ENCODE data around the gene ZDHHC22. TPM values are rescaled to one million over a fixed set of nuclear protein-coding genes. Genes with fewer than 3 reads are reported as not detected.

The ZDHHC22 gene
- total and polyA plus RNA-seq, 2 donors from 2014 or later, result not detected

DNA sequence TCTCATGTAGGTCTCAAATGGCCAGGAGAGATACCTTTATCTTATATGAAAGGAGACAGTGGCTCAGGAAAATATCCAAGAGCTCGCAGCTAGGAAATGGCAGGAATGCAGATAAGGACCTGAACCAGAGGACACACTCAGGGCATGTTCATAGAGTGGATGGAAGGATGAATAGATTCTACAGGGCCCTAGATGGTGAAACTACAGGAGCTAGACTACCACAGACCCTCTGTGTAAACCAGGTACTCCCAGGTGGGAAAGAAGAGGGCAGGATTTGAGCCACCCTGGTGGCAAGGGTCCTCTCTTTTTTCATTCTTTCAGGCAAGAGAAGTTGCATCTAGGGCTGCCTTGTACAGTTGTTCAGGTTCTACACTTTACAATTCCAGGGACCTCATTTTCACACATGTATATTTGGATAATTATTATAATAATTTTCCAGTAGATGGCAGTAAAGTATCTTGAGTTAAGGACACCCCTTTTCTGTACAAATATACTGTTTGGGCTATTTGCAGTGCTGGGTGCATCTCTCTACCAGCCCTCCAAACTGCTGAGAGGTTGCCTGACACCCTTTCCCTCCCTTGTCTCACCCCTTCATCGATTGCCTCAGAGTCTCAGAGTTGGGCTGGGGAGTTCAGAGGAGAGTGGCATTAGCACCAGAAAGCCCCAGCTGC, 10.5 kb upstream of the ZDHHC22 start:
- no peak overlapping the region for H3K4me3 ChIP-seq (ENCODE audit: low read length in 3 of 3)
- DNase-seq, result no peak
- no peaks in the 10 kb centered on the region for H3K36me3 ChIP-seq (ENCODE audit: control insufficient read depth in 2 of 3, insufficient read depth in 3 of 3, low read length in 3 of 3)
- H3K27ac ChIP-seq (ENCODE audit: low read depth in 2 of 2, low read length in 2 of 2), result no peak overlapping the region
- no peak for FAIRE-seq
- no peak overlapping the region for H3K9ac ChIP-seq (ENCODE audit: low read length in 3 of 3)
- H3K4me1 ChIP-seq (ENCODE audit: control insufficient read depth in 2 of 3, insufficient read depth in 2 of 3, low read depth in 1 of 3, low read length in 3 of 3), result no peaks in the 10 kb centered on the region
- no peak for TF ChIP-seq CTCF (IDR thresholded peaks at IDR 0.05; ENCODE audit: borderline replicate concordance, extremely low read depth, insufficient read depth)
- H3K9me3 ChIP-seq (ENCODE audit: control insufficient read depth in 2 of 3, insufficient read depth in 1 of 3, low read length in 3 of 3), result no peaks in the 10 kb centered on the region
- intact Hi-C loops (cut with DNase I), result no loop called here
- H3K27me3 ChIP-seq (ENCODE audit: control insufficient read depth, insufficient read depth, low read length), result no peaks in the 10 kb centered on the region

DNA sequence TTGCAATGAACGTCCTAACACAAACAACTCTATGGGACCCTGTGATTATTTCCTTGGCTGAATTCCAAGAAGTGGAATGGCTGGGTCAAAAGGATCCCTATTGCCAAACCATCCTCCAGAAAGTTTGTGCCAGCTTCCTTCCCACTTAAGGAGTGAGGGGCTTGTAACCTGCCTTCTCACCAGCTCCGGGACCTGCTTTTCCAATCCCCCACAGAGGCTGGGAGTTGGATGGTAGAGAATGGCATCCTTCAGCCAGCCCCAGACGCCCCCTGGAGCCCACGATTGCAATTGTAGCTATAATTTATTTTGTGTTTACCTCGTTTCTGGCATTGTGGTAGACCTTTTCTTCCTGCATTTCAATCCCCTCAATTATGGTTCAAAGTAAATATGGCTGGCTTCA, 9.7 kb upstream of the ZDHHC22 start:
- Histone ChIP-seq H3K9me3 (ENCODE audit: control insufficient read depth in 2 of 3, insufficient read depth in 1 of 3, low read length in 3 of 3) (no peaks in the 10 kb centered on the region), H3K27me3 (ENCODE audit: control insufficient read depth, insufficient read depth, low read length) (peaks cover 4% of the 10 kb centered on the region), H3K4me3 (ENCODE audit: low read length in 3 of 3) (no peak overlapping the region), H3K36me3 (ENCODE audit: control insufficient read depth in 2 of 3, insufficient read depth in 3 of 3, low read length in 3 of 3) (no peaks in the 10 kb centered on the region), H3K9ac (ENCODE audit: low read length in 3 of 3) (no peak overlapping the region), H3K4me1 (ENCODE audit: control insufficient read depth in 2 of 3, insufficient read depth in 2 of 3, low read depth in 1 of 3, low read length in 3 of 3) (no peaks in the 10 kb centered on the region), H3K27ac (ENCODE audit: low read depth in 2 of 2, low read length in 2 of 2) (no peak overlapping the region)
- FAIRE-seq (no peak), DNase-seq (peak in 2 of 5 donors; percentile 22 to 34)
- no peak for TF ChIP-seq CTCF (IDR thresholded peaks at IDR 0.05; ENCODE audit: borderline replicate concordance, extremely low read depth, insufficient read depth)
- intact Hi-C loops (cut with DNase I), result no loop called here

DNA sequence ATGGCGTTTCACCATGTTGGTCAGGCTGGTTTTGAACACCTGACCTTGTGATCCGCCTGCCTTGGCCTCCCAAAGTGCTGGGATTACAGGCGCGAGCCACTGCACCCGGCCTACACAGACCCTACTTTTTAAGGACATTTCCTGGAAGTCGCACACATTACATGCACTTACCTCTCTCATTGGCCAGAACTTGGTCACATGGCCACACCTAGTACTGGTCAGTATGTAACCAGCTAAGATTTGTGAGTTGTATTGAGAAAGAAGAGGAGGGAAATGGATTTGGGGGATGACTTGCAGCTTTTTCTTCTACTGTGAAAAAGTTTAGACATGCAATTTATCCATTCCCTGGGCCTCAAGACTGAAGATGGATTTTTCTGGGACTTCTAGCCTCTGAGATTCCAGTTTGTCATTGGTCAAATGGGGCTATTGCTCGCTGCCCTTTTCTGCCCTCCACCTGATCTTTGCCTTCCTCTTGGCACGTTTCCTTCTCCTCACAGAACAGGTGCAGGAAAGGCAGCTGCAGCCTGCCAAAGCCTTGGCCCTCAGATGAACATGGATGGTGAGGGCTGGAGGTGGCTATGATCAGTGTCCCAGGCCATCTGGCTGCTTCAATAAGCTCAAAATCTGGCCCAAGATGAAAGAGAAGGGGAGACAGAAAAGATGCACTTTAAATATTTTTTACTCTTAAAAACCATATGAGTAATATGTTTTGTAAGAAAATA, 7.1 kb upstream of the ZDHHC22 start:
- TF ChIP-seq CTCF (IDR thresholded peaks at IDR 0.05; ENCODE audit: borderline replicate concordance, extremely low read depth, insufficient read depth), result no peak
- Histone ChIP-seq H3K27me3 (ENCODE audit: control insufficient read depth, insufficient read depth, low read length) (peaks cover 11% of the 10 kb centered on the region), H3K4me1 (ENCODE audit: control insufficient read depth in 2 of 3, insufficient read depth in 2 of 3, low read depth in 1 of 3, low read length in 3 of 3) (no peaks in the 10 kb centered on the region), H3K4me3 (ENCODE audit: low read length in 3 of 3) (no peak overlapping the region), H3K36me3 (ENCODE audit: control insufficient read depth in 2 of 3, insufficient read depth in 3 of 3, low read length in 3 of 3) (no peaks in the 10 kb centered on the region), H3K9ac (ENCODE audit: low read length in 3 of 3) (no peak overlapping the region), H3K9me3 (ENCODE audit: control insufficient read depth in 2 of 3, insufficient read depth in 1 of 3, low read length in 3 of 3) (no peaks in the 10 kb centered on the region), H3K27ac (ENCODE audit: low read depth in 2 of 2, low read length in 2 of 2) (no peak overlapping the region)
- intact Hi-C loops (cut with DNase I), result no loop called here
- FAIRE-seq (no peak), DNase-seq (no peak)

Measured in kidney (tissue), 14 donors.